Subcutaneous adipose tissue (tissue), 4 donors: ENCODE measurements around the gene CENPT. TPM values are rescaled to one million over a fixed set of nuclear protein-coding genes. Genes with fewer than 3 reads are reported as not detected.

Experiments
- CTCF ChIP-seq: fragments of 450-650 bp; IDR thresholded peaks from one replicate; pipeline ENCODE4 v1.5.1; 2016; ENCODE audit warnings: low read depth, mild to moderate bottlenecking, control low read depth, antibody characterized with exemption, moderate library complexity
- total RNA-seq, 4 donors: library from RNA; depleted of rRNA; stranded (reverse); fragments of >200 nt; gene quantifications; one replicate each; pipeline ENCODE4 v1.1.0, GENCODE V29; 2016

The CENPT gene
- total RNA-seq, 4 donors from 2014 or later: 22.8 to 48.0 (median 30.8) TPM

DNA sequence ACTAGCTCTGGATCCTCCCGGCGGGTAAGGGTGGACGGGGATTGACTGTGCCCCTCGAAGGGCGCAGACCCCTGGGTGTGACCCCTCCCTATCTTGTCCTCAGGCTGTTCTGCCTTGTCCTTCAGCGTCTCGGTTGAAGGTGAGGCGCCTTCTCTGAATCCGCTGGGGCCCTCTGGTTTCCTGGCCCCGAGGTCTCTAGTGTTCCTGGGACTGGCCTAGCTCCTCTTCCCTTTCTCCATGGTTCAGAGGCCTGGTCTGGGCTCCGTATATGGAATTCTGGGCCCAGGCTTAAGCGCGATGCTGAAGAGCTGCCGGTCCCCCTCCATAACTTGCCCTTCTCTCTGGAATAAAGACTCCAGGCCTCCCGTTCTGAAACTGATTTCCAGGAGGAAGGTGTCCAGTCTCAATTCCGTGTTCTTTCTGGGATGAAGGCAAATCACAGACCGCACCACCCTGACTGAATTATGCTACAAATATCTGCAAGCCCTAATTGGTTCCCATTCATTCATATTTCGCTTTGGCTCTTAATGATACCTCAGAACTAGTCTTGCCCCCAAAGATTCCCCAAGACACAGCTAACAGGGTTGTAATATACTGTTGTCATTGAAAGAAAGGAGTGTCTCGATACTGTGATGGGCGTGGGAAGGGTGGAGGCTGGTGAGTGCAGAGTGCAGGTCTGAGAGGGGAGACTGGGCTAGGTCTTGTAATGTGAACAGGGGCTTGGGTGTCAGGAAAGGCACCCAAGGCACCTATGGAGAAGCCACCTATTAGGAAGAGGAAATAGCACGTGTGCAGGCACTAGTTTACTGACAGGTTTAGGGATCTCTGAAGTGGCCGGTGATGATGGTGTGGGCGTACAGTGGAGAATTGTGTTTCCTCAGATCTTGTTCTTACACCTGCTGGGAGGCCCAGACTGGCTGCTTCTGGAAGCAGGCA, 26.2 kb upstream of the CENPT start:
- TF ChIP-seq CTCF: no peak

GRCh38 chr16:67872631-67873434, 25.3 kb upstream of the CENPT start, which contains the start of gene EDC4:
Gene EDC4 (plus strand): TSS chr16:67873052. CDS start chr16:67873262, 210 bp downstream.
- no peak for TF ChIP-seq CTCF

DNA sequence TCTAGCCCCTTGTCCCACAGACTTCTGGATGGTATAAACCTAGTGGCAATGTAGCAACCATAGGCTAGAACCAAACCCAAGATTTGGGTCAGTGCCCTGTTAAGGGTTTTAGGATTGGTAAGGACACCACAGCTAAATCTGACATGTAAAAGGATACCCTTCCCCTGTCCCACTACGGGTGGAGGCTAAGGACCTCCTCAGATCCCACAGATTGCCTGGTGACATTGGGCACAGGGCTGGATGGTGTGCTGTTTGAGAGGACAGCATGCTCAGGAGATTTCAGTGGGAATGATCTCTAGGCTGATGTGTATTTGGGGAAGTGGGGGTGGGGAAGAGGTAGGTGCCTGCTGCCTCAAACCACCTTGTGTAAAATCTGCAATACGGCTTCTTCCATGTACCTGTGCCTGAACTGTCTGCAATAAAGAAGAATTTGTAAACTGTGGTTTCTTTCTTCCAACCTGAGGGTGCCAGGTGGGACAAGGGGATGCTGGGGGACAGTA, 24.7 kb upstream of the CENPT start:
- no peak for TF ChIP-seq CTCF

GRCh38 chr16:67871256-67871655, 23.8 kb upstream of the CENPT start:
- no peak for TF ChIP-seq CTCF

DNA sequence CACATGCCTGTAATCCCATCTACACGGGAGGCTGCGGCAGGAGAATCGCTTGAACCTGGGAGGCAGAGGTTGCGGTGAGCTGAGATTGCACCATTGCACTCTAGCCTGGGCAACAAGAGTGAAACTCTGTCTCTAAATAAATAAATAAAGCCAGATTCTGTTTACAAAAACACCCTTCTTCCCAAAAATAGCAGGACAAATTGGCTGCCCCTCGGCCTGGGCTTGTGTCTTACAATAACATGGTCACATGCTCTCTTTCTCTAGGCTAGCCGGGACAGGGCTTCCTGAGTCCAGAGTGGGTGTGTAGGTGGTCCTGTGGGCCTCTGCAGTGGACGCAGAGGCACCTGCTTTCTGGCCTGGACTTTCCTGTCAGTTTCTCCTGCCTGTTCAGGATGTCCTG, 22.2 kb upstream of the CENPT start:
- TF ChIP-seq CTCF: no peak

GRCh38 chr16:67868290-67868689, 20.8 kb upstream of the CENPT start:
- TF ChIP-seq CTCF: no peak

GRCh38 chr16:67865318-67865717, 17.8 kb upstream of the CENPT start:
- no peak for TF ChIP-seq CTCF
